Middle frontal gyrus (tissue), 1 donor: Measurements from ENCODE around the gene OR13C8.

ENCODE experiments used
- DNase-seq: peaks from one replicate; pipeline ENCODE4 v3.0.0-alpha.2; 2015; ENCODE audit warnings: low spot score; ENCODE audit errors: extremely low spot score

Gene OR13C8

GRCh38 chr9:104611213-104611612 is 42.2 kb downstream of the OR13C8 start:
- no peak for DNase-seq

DNA sequence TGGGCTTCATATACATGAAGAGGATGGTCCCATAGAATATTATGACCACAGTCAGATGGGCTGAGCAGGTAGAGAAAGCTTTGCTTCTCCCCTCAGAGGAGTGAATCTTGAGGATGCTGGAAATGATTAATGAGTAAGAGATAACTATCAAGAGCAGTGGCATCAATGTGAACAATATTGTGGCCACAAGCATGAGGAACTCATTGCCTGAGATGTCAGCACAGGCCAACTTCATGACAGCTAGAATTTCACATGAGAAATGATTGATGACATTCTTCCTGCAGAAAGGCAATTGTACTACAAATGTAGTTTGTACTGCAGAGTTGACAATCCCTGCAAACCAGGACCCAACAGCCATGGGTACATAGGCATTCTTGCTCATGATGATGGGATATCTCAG is 48.5 kb downstream of the OR13C8 start:
- no peak for DNase-seq

DNA sequence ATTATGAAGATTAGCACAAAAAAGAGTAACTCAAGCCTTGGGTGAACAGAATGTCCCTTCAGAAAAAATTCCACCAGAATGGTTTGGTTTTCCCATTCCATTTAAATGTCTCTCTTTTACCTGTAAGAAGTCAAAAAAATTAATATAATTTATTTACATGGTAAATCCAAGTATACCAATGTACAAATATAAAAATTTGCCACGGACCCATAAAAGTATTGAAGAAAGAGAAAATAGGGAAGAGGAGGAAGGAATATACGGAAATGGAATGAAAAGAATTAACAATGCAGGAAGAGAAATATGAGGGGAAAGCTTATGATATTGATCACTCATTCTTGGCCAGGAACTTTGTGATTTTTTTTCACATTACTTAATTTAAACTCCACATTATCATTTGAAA is 49.1 kb downstream of the OR13C8 start, which contains the start of gene OR13C9:
Gene OR13C9, minus strand, starts transcription at position 101 of the 400 bp plus-strand sequence. Its CDS starts 0 bp downstream, at position 101.
- DNase-seq = no peak
